HFFc6 (cell line): ENCODE data around the gene WAS. TPM values are rescaled to one million over a fixed set of nuclear protein-coding genes. Genes with fewer than 3 reads are reported as not detected.
"Not testable (repeated sequence)": the region's sequence is repeated elsewhere in the genome, so short reads cannot be mapped to it uniquely, and the experiment has no call there.

ENCODE experiments used
- DNase-seq: peaks from one replicate; pipeline ENCODE4 v3.0.0-alpha.2; 2018
- H3K27ac Mint-ChIP-seq: 2 replicates; pipeline ENCODE4 v1.8.0; 2020; ENCODE audit warnings: mild to moderate bottlenecking, mixed read lengths
- H3K27me3 Mint-ChIP-seq: 2 replicates; pipeline ENCODE4 v1.8.0; 2021; ENCODE audit warnings: mild to moderate bottlenecking, moderate library complexity, mixed read lengths; ENCODE audit not compliant: insufficient read depth
- H3K36me3 Mint-ChIP-seq: 2 replicates; pipeline ENCODE4 v1.8.0; 2021; ENCODE audit warnings: low read depth, mixed read lengths
- H3K4me1 Mint-ChIP-seq: 2 replicates; pipeline ENCODE4 v1.8.0; 2020; ENCODE audit warnings: low read depth, mixed read lengths
- H3K4me3 Mint-ChIP-seq: 2 replicates; pipeline ENCODE4 v1.8.0; 2020; ENCODE audit warnings: mild to moderate bottlenecking, moderate library complexity, mixed read lengths
- H3K9me3 Mint-ChIP-seq: 2 replicates; pipeline ENCODE4 v1.8.0; 2020; ENCODE audit warnings: mild to moderate bottlenecking, mixed read lengths
- CTCF ChIP-seq: fragments of 200-600 bp; sonication (generic); IDR thresholded peaks from 2 replicates; pipeline ENCODE4 v1.5.0; 2021; ENCODE audit warnings: antibody characterized with exemption, mild to moderate bottlenecking
- total RNA-seq, 6 experiments: library from RNA; stranded (reverse); fragmentation: NEBNext Ultra II Directional; extraction: Animal tissue kit (Norgen Biotek cat#: 25700); gene quantifications; 2 replicates in 1 of 6; 3 replicates in 5 of 6; pipeline ENCODE4 v1.2.3, GENCODE V29; 2021

Gene WAS
- total RNA-seq, 6 experiments from 2014 or later = 0.69 TPM; not detected in 5

GRCh38 chrX:48681539-48682183 is 1.9 kb upstream of the WAS start:
- TF ChIP-seq CTCF = no peak
- Mint-ChIP-seq H3K36me3 (no peaks in the 10 kb centered on the region), H3K27me3 (peaks cover 19% of the 10 kb centered on the region), H3K4me3 (no peak overlapping the region), H3K4me1 (peaks cover 9% of the 10 kb centered on the region), H3K9me3 (no peaks in the 10 kb centered on the region), H3K27ac (no peak overlapping the region)
- no peak for DNase-seq

DNA sequence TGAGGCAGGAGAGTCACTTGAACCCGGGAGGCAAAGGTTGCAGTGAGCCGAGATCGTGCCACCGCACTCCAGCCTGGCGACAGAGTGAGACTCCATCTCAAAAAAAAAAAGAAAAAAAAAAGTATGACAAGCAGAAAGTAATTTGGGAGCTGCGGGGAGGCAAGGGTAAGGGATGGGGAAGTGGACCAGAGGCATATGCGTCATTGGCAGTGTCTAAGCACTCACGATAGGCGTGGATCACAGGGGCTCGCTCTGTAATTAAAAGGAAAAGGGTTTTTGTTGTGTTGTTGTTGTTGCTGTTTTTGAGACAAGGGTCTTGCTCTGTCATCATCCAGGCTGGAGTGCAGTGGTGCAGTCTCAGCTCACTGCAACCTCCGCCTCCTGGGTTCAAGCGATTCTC is 804 bp upstream of the WAS start:
- not testable (repeated sequence) for H3K4me3 Mint-ChIP-seq, H3K4me1 Mint-ChIP-seq, H3K27ac Mint-ChIP-seq, H3K9me3 Mint-ChIP-seq, DNase-seq, H3K36me3 Mint-ChIP-seq
- peaks cover 26% of the 10 kb centered on the region for H3K27me3 Mint-ChIP-seq

- Mint-ChIP-seq H3K27ac (no peak overlapping the region), H3K4me3 (no peak overlapping the region), H3K27me3 (peaks cover 26% of the 10 kb centered on the region), H3K4me1 (no peaks in the 10 kb centered on the region), H3K36me3 (no peaks in the 10 kb centered on the region), H3K9me3 (no peaks in the 10 kb centered on the region)
- TF ChIP-seq CTCF = no peak
- no peak for DNase-seq
Observed at GRCh38 chrX:48684134-48684533, 535 bp downstream of the WAS start.

GRCh38 chrX:48685416-48685815 is 1.8 kb downstream of the WAS start:
- Mint-ChIP-seq H3K4me1 (no peaks in the 10 kb centered on the region), H3K9me3 (no peaks in the 10 kb centered on the region), H3K4me3 (no peak overlapping the region), H3K27ac (no peak overlapping the region), H3K36me3 (no peaks in the 10 kb centered on the region), H3K27me3 (peaks cover 26% of the 10 kb centered on the region)
- DNase-seq = no peak
- no peak for TF ChIP-seq CTCF

DNA sequence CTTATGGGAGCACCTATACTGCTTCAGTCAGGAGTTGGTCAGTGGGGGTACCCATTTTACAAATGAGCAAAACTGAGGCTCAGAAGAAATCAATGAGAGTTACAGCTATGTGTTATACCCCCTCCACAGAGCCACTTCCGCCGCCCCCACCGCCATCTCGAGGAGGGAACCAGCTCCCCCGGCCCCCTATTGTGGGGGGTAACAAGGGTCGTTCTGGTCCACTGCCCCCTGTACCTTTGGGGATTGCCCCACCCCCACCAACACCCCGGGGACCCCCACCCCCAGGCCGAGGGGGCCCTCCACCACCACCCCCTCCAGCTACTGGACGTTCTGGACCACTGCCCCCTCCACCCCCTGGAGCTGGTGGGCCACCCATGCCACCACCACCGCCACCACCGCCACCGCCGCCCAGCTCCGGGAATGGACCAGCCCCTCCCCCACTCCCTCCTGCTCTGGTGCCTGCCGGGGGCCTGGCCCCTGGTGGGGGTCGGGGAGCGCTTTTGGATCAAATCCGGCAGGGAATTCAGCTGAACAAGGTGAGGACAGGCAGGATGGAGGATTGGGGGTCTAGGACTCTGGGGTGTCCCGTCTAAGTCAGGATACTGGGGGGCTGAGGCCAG is 5.0 kb downstream of the WAS start:
- no peak overlapping the region for H3K27ac Mint-ChIP-seq
- H3K4me1 Mint-ChIP-seq = no peaks in the 10 kb centered on the region
- no peaks in the 10 kb centered on the region for H3K9me3 Mint-ChIP-seq
- H3K27me3 Mint-ChIP-seq = peaks cover 20% of the 10 kb centered on the region
- no peaks in the 10 kb centered on the region for H3K36me3 Mint-ChIP-seq
- no peak for TF ChIP-seq CTCF
- H3K4me3 Mint-ChIP-seq = no peak overlapping the region
- DNase-seq = no peak

DNA sequence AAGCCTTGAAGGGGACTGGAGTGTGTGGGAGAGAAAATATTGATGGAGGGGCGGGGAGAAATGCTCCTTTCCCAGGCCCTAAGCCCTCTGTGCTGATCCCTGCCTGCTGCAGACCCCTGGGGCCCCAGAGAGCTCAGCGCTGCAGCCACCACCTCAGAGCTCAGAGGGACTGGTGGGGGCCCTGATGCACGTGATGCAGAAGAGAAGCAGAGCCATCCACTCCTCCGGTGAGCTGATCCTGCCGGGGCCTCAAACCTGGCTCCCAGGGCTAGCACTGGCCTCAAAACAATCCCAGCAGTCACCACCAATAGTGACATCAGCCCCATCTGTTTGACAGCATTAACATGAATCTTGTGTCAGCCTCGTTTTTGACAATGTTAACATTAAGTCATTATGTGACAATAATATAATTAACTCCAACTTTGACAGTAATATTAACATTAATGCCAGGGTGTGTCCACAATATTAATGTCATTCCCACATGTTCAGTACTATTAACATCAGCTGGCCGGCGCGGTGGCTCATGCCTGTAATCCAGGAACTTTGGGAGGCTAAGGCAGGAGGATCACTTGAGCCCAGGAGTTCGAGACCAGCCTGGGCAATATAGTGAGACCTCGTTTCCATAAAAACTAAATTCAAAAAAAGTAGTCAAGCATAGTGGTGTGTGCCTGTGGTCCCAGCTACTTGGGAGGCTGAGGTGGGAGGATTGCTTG is 5.8 kb downstream of the WAS start:
- Mint-ChIP-seq H3K27ac (no peak overlapping the region), H3K36me3 (no peaks in the 10 kb centered on the region), H3K4me1 (no peaks in the 10 kb centered on the region), H3K9me3 (no peaks in the 10 kb centered on the region), H3K27me3 (peaks cover 17% of the 10 kb centered on the region), H3K4me3 (no peak overlapping the region)
- no peak for TF ChIP-seq CTCF
- no peak for DNase-seq

GRCh38 chrX:48691746-48692145 is 8.1 kb downstream of the WAS start:
- peaks cover 16% of the 10 kb centered on the region for H3K4me1 Mint-ChIP-seq
- H3K36me3 Mint-ChIP-seq, H3K4me3 Mint-ChIP-seq, DNase-seq, H3K27me3 Mint-ChIP-seq, H3K9me3 Mint-ChIP-seq, H3K27ac Mint-ChIP-seq: not testable (repeated sequence)
